Measurements from ENCODE around the gene ARMC3.

- TF ChIP-seq EZH2 (IDR thresholded peaks at IDR 0.05; ENCODE audit: borderline replicate concordance, insufficient read depth, low read length, poor library complexity, severe bottlenecking) (no peak), CTCF (IDR thresholded peaks at IDR 0.05; ENCODE audit: poor library complexity, severe bottlenecking) (no peak), EP300 (conservative IDR thresholded peaks at IDR 0.05; ENCODE audit: poor library complexity, severe bottlenecking) (no peak), POLR2AphosphoS5 (IDR thresholded peaks at IDR 0.05) (no peak), MXI1 (conservative IDR thresholded peaks at IDR 0.05; ENCODE audit: poor library complexity, severe bottlenecking) (no peak), RAD21 (conservative IDR thresholded peaks at IDR 0.05) (no peak)
- TF ChIP-seq, protein P1, sequence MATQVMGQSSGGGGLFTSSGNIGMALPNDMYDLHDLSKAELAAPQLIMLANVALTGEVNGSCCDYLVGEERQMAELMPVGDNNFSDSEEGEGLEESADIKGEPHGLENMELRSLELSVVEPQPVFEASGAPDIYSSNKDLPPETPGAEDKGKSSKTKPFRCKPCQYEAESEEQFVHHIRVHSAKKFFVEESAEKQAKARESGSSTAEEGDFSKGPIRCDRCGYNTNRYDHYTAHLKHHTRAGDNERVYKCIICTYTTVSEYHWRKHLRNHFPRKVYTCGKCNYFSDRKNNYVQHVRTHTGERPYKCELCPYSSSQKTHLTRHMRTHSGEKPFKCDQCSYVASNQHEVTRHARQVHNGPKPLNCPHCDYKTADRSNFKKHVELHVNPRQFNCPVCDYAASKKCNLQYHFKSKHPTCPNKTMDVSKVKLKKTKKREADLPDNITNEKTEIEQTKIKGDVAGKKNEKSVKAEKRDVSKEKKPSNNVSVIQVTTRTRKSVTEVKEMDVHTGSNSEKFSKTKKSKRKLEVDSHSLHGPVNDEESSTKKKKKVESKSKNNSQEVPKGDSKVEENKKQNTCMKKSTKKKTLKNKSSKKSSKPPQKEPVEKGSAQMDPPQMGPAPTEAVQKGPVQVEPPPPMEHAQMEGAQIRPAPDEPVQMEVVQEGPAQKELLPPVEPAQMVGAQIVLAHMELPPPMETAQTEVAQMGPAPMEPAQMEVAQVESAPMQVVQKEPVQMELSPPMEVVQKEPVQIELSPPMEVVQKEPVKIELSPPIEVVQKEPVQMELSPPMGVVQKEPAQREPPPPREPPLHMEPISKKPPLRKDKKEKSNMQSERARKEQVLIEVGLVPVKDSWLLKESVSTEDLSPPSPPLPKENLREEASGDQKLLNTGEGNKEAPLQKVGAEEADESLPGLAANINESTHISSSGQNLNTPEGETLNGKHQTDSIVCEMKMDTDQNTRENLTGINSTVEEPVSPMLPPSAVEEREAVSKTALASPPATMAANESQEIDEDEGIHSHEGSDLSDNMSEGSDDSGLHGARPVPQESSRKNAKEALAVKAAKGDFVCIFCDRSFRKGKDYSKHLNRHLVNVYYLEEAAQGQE (IDR thresholded peaks at IDR 0.05; ENCODE audit: borderline replicate concordance) = no peak
Measured at GRCh38 chr10:23063045-23063972, 135.5 kb downstream of the ARMC3 start.
